ENCODE measurements around the gene PACRG.

PACRG gene

DNA sequence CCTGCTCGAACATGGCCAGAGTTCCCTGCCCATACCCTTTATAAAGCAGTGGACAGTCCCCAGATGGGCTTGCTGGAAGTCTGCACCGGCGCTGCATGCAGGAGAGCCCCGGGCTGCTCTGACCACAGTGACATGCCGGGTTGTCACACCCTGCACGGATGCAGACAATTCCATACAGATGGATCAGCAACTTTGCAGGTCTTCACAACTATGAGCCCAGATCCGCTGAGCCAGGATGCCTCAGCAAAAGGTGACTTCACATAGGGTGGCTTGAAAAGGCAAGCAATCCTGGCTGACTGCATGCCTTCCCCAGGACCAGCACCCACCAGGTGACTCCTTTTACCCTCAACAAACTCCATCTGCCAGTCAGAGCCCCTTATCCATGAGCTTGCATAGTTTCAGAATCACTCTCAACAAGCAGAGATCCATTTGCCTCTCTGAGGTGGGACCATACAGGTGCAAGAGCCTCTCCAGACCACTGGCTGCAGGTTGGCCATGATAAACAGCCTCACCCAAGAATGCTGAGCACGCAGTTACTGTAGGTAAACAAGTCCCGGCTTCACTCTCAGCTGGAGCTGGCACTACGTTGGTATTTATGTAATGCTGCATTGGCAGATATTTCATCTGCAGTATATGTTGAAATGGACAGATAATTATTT is 503.7 kb downstream of the PACRG start:
- DNase-seq (ENCODE audit: low read depth in 2 of 3, low spot score in 1 of 3): no peak

DNA sequence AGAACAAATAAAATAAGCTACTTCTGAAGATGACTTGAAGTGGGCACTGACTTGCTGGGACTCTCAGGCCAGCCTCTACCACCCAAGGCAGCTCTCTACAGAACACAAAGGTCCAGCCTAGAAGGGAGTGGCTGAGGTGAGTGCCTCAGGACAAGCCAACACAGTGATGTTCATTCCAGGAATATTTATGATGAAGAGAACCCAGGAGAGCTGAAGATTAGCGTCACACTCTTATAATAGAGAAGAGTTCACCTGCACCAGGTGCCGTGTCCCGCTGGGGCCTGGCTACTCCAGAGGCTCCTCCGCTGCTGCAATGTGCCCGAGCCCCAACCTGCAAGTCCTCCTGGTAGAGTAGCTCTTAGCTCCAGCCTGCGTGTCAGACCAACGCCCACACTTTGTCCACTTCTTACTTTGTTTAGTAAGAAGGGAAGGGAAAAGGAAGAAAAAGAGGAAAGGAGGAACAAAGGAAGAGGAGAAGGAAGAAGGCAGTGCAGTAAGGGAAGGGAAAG is 504.3 kb downstream of the PACRG start:
- DNase-seq (ENCODE audit: low read depth in 2 of 3, low spot score in 1 of 3): no peak

DNA sequence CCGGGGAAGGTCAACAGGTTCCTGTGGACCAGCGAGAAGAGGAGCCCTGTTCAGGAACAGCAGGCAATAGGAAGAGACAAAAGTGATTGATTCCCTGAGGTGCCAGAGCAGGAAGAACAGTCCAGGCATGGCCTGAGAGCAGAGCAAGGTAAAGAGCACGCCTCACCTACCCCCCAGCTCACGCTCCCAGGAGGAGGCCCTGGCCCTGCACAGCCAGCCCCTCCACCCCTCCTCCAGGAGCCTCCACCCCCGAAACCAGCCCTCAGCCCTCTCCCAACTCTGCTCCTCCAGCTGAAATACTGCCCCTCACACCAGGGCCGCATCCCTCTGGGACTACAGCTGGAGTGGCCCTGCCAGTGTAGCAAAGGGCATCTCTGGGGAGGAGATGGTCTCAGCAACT is 504.9 kb downstream of the PACRG start:
- DNase-seq (ENCODE audit: low read depth in 2 of 3, low spot score in 1 of 3): no peak

DNA sequence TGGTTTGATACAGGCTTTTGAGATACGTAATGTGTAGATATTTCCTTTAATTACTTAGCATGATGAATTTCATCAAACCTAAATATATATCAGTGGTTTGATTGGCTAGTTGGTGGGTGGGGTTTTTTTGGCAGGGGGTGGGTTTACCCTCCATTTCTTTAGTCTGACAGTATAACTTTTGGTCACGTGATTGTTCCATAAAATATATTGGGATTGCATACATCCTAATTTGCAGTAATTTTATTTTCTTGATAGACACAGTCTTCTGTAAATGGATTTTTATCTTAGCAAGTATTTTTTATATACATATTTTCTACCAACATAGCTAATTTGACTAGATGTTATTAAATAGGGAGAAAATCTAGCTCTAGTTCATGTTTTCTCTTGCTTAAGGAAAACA is 509.3 kb downstream of the PACRG start:
- no peak for DNase-seq (ENCODE audit: low read depth in 2 of 3, low spot score in 1 of 3)

DNA sequence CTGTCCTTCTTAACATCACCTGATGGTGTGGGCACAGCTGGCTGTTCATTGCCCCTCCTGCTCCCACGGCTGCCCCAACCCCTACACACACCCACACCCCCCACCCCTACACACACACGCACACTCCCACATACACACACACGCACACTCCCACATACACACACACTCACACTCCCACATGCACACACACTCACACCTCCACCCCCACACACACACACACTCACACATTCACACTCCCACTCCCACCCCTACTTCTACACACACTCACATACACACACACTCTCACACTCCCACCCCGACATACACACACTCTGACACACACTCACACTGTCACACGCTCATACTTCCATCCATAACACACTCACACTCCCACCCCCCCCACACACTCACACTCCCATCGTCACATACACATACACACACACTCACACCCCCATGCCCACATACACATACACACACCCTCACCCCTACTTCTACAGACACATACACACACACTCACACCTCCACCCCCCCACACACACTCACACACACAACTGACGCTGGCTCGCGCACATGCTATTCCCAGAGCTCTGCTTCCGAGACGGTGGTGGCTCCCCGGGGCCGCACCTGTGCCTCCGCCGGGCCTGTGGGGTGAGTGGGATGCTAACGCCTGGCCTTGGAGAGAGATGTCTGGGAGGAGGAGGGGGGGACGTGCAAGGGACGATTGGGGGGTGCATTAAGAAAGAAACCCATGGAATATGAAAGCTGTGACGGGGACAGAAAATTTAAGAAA is 512.0 kb downstream of the PACRG start:
- no peak for DNase-seq (ENCODE audit: low read depth in 2 of 3, low spot score in 1 of 3)

DNA sequence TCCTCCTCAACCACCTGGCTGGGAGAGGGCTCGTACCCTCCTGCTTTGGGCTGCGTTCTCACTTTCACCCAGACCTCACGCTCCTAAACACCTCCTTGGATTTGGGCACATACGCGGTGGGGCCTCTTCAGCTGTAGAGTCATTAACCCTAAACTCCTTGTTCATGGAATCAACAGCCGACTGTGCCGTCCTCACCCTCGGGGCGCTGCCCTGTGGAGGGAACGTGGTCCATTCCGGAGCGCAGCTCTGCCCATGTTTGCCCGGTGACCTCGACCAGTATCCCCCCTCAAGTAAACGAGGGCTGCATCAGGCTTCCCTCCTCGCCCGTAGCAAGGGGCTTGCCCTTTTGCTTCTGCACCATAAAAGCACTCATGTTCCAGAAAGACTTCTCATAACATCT is 512.8 kb downstream of the PACRG start:
- no peak for DNase-seq (ENCODE audit: low read depth in 2 of 3, low spot score in 1 of 3)

DNA sequence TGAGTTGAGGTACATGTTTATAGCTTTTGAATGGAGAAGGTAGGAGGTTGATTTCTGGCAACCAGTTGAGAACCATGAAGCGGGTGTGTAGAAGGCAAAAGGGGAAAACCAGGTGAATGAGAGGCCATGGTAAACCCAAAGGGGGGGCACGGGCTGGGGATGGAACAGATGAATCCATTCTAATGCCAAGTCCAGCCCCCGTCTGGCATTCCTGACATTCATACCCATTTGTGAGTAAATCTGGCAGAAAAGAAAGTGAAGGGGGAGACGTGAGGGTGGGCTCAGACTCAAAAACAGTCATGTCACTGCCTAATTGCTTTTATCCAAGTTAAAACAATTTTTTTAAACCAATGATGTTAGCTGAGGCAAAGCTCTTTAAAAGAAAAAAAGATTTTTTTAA is 513.9 kb downstream of the PACRG start:
- no peak for DNase-seq (ENCODE audit: low read depth in 2 of 3, low spot score in 1 of 3)

DNA sequence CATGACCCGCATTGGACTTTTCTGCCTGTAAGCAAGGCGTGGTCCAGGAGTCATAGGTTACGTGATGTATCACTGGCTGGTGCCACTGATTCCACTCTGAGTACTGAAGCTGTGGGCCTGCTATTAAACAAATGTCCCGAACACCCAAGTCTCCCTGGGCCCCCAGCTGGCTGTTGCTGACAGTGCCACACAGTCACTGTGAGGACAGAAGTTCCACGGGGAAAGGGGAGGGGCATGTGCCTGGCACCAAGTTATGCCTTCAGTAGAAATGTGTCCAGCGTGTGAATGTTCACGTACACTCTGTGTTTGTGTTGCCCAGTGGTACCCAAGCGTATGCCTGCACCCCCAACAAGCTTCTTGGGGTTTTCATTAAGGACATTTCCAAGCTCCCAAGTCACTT is 515.3 kb downstream of the PACRG start:
- DNase-seq (ENCODE audit: low read depth in 2 of 3, low spot score in 1 of 3): no peak

DNA sequence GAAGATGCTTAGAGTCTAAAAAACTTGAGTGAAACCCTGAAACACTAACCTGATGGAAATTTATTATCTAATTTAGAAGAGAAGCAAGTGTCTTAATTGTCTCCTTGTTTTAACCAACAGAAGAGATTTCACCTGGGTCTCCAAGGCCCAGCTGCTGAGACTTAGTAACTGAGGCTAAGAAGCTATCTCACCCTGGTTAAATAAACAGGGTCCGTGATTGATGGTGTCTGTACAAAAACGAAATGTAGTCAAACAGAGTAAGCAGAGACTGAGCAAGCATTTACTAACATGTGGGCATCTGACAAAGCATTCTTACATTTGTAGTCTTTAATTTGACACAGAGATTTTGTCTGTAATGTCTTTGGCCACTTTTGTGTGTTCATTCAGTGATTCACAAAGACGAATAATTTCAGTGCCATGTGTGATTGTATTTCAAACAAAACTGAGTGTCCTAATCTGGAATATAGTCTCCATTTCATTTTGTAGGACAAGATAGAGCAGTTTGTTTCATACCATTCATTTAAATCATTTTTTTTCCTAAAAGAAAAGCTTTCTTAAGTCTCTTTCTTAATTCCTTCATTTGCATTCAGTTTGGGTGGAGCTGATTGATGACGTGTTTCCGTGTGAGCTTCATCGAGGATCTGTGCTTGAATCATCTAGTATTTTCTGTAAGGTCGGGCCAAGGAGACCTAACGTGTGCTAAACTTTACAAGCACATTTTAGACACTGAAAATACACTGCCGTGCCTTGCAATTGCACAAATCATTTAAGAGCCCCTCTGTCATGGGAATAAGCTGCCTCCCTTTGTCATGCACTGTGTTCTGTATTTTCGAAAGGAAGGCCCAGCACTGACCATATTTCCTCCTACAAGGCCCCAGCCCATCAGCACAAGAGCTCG is 516.2 kb downstream of the PACRG start:
- no peak for DNase-seq (ENCODE audit: low read depth in 2 of 3, low spot score in 1 of 3)

DNA sequence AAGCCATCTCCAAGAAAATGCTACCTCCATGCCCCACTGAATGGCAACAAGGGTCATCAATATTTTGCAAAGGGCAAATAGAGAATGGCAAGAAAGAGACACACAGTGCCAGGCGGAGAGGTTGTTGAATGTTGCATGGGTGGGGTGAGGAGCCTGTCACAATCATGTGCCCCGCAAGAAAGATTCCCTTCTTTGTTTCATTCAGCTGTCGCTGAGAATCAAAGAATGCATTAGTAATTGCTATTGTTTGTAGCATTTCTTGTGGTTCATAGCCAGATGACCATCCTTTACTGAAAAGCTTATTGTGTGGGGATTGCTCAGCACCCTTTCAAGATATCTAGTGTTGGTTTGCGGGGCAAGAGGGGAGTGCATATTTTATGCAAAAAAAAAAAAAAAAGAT is 520.3 kb downstream of the PACRG start:
- DNase-seq (ENCODE audit: low read depth in 2 of 3, low spot score in 1 of 3): no peak

DNA sequence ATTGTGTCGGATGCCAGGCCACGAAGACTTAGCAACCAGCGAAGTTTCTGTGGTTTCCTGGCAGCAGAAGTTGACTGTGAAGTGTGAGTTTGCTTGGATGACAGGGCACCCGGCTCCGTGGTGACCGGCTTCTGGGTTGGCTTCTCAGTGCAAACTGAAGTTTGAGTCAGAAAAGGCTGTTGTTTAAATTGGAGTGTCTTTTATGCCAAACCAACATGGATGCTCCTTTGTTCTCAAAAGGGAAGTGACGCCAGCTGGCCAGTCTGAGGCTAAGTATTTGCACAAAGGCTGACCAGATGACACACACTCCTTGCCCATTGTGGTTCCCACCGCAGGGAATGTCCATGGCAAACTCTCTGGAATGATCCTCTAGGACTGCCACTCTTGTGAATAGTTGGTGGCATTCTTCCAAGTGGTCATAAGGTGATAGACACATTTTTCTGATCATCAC is 521.9 kb downstream of the PACRG start:
- no peak for DNase-seq (ENCODE audit: low read depth in 2 of 3, low spot score in 1 of 3)

DNA sequence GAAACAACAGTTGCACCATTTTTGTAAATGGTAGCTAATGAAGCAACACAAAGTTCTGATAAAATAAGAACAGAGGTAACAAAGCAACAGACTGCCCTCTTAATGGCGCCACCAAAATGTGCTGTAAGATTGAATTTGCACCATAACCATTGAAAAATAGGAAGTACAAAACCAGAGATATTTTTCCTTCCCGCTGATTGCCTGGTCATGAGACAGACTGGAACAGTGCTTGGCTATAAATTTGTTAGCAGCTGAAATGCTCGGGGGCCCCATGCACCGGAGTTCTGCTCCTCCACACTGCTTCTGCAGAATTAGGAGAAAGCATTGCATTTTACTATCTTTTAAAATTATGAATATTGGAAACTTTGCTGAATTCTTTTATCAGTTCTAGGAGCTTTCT is 522.3 kb downstream of the PACRG start:
- DNase-seq (ENCODE audit: low read depth in 2 of 3, low spot score in 1 of 3): no peak

DNA sequence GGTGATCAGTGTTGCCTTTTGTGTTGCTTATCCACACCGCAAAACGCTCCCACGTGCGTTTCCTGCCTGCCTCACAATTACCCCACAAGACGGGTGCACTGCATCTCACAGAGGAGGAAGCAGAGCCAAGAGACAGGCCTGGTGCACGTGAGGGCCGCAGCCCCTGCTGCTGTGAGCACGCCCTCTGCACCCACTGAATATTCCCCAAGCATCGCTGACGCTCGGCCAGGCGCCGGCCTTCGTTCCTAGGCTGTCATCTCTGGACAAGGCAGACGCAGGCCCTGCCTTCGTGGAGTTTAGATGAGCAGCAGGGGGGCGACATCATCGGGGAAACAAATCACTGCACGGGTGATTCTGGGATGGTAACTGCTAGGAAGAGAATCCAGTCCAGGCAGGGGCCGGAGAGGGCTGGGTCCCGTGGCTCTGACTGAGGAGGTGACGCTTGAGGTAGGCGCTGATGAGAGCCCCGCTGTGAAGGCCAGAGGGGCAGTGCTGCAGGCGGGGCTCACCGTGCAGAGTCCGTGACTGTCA is 524.4 kb downstream of the PACRG start:
- DNase-seq (ENCODE audit: low read depth in 2 of 3, low spot score in 1 of 3): no peak

DNA sequence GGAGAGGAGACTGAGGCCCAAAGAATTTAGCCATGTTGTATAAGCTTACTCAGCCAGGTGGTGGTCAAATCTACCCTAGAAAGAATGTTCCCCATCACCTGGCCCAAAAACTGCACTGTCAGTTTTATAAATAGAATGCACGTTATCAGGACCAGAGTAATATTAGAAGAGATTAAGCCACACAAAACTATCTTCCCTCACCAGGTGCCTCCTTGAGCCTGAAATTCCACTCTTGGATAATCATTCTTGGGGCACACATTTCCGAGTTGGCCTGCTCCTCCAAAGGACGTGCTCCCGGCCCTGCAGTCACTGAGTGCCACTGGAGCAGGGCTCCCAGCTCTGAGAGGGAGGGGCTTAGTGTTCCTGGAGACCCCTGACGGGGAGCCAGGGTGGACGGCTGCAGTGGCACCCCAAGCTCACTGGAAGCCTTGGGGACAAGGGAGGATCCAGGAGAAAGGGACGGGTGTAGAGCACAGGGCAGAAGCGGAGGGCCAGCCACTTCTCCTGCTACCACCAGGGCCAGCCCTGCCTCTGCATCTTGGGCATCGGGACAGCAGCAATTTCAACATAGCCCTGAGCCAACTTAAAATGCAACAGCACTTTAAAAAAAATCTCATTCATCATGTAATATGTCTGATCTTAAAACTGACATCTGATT is 525.9 kb downstream of the PACRG start:
- no peak for DNase-seq (ENCODE audit: low read depth in 2 of 3, low spot score in 1 of 3)

DNA sequence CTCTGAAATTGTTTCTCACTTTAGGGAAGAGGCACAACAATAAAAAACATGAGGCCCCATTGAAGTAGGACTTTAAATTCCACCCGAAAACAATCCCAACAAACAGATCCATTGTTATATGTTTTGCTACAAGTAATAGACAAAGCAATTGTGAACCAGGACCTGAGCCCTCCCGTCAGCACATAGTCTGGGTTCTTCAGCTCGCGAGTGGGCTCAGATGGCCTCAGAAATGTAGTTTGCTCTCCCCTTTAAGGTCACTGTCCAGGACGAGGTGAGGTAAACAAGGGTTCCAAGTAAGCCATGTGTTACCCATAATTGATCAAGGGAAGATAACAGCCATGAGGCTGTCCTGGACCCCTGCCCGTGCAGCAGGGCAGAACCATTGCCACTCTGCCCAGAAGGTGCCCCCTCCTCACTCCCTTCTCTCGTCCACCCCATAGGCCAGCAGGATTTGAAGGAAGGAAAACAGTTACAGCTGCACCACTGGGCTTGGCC is 526.6 kb downstream of the PACRG start:
- no peak for DNase-seq (ENCODE audit: low read depth in 2 of 3, low spot score in 1 of 3)

DNA sequence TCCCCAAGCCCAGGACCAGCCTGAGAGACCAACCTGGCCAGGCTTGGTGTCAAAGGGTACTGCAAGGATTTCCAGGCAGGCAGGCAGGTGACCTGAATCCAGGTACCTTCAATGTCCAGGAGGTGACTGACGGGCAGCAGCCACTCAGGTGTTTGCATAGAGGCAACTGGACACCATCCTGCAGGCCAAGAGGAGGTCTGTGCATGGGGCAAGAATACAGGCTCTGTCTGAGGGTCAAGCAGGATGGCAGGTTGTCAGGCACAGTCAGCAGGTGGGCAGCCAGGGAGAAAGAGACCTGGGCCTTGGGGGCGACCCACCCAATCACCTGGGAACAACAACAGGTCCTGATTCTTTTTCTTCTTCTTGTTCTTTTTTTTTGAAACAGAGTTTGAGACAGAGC is 527.5 kb downstream of the PACRG start:
- DNase-seq (ENCODE audit: low read depth in 2 of 3, low spot score in 1 of 3): no peak

DNA sequence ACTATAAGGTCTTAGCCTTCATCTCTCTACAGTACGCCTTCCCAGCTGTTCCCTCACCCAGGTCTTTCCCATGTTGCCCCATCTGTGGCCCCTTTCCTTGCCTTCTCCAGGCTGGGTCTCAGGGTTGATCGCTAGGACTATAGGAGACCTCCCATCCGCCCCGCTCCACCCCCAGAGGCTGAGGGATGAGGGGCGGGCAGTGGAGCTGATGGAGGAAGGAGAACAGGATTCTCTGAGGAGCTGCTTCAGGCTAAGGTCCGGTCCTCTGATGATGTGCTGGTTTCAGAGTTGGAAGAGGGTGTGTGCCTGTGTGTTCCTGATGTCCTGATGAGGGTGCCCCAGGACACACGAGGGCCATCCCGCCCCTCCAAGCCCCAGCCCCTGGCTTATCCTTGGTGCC is 531.9 kb downstream of the PACRG start:
- no peak for DNase-seq (ENCODE audit: low read depth in 2 of 3, low spot score in 1 of 3)

DNA sequence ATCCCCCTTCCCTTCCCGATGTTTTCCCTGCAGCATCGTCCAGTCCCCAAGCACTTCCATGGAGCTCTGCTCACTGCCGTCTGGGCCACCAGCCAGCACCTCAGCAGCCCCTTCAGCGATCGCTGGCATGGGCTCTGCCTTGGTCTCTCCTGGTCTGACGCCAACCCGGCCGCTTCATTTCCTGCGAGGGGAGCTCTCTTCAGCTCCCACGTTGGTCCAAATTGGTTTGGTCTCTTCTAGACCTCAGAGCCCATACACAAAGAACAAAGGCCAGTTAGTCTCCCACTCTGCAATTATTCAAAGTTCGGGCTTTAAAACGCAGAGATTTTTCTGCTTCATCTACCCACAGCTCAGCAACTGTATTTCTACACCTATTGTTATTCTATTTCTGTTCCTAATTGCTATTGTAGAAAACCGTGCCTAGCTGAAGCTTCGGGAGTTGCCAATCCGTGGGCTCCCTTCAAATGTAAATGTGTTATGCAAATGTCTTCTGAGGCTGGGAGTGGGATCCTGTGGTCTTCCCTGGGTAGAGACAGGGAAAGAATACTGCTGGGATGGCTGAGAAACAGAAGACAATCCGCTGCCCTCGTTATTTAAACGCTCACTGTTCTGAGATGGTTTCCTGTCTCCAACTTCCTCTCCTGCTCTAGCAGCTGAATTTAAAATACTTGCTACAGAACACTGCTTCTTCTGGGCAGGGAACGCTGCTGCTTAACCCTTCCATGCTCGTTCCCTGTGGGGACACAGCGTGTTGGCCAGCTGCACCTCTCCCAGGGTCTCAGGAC is 532.5 kb downstream of the PACRG start:
- no peak for DNase-seq (ENCODE audit: low read depth in 2 of 3, low spot score in 1 of 3)

DNA sequence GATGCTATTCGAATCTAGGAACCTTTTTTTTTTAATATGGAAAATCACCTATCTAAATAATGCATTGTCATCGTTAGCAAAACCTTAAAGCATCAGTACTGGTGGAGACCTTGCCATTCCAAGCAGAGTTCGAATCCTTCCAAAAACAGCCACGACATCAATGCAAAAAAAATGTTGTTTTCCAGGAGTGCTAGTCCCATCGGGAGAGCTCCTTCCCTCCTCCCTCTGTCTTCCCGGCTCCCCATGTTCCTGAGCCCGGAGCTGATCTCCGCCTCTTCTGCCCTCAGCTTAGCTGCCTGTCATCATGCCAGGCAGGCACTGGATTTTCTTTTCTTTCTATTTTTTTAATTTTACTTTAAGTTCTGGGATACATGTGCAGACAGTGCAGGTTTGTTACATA is 533.1 kb downstream of the PACRG start:
- DNase-seq (ENCODE audit: low read depth in 2 of 3, low spot score in 1 of 3): no peak

DNA sequence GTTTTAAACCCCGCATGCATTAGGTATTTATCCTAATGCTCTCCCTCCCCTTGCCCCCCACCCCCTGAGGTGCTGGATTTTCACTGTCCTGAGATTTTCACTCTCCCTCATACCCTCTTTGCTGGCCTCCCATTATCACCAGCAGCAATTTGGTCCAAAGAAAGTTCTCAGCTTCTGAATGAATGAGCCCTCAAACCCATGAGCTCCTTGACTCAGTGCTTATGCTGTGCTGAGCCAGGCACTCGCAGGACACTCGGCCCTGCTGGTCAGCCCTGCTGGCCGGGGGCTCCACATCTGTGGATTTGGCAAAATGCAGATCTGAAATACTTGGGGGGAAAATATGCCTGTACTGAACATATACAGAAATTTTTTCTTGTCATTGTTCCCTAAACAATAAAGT is 533.6 kb downstream of the PACRG start:
- DNase-seq (ENCODE audit: low read depth in 2 of 3, low spot score in 1 of 3): no peak
